IMR-90 (cell line): ENCODE measurements around the gene AGBL2. TPM values are rescaled to one million over a fixed set of nuclear protein-coding genes. Genes with fewer than 3 reads are reported as not detected.

Experiments used
- ATAC-seq: fragments of 200-7000 bp; cut with Tn5 transposase; 2 replicates; pipeline ENCODE4 v1.9.1; 2020; ENCODE audit warnings: low read depth, mild to moderate bottlenecking, moderate library complexity
- BruUV-seq: library from RNA; stranded (reverse); fragments of 400-500 nt; replicated peaks from 2 replicates; lab custom pipeline; 2021; lab: Mats Ljungman, UMichigan
- CTCF ChIA-PET: fragments of 300-600 bp; formaldehyde crosslinking; extraction: SDS; loops from one replicate; lab custom pipeline; 2021; ENCODE audit warnings: antibody characterized with exemption; lab: Yijun Ruan, JAX
- POLR2A ChIA-PET: fragments of 300-600 bp; sonication (Branson Sonifier 250); formaldehyde crosslinking; loops from one replicate; lab custom pipeline; 2022; ENCODE audit warnings: antibody characterized with exemption; ENCODE audit not compliant: unreplicated experiment; lab: Charles Lee
- DNase-seq: peaks from one replicate; pipeline ENCODE4 v3.0.0; 2013
- H2AFZ ChIP-seq: replicated peaks from 2 replicates; pipeline ENCODE3; 2013; ENCODE audit warnings: low read length, mild to moderate bottlenecking; ENCODE audit not compliant: poor library complexity
- H2AK5ac ChIP-seq: 2 replicates; pipeline ENCODE4 v1.6.1; 2013; ENCODE audit warnings: low read depth, low read length, inconsistent platforms
- H2AK9ac ChIP-seq: replicated peaks from 2 replicates; pipeline ENCODE3; 2013; ENCODE audit warnings: mild to moderate bottlenecking, low read depth, low read length, moderate library complexity; ENCODE audit not compliant: poor library complexity
- H2BK120ac ChIP-seq: 2 replicates; pipeline ENCODE4 v1.6.1; 2013; ENCODE audit warnings: low read depth, low read length, inconsistent platforms
- H2BK15ac ChIP-seq: 3 replicates; pipeline ENCODE4 v1.6.1; 2013; ENCODE audit warnings: low read depth, low read length, inconsistent platforms
- H2BK20ac ChIP-seq: 2 replicates; pipeline ENCODE4 v1.6.1; 2013; ENCODE audit warnings: low read depth, mild to moderate bottlenecking, inconsistent platforms, low read length, moderate library complexity
- H2BK5ac ChIP-seq: 2 replicates; pipeline ENCODE4 v1.6.1; 2013; ENCODE audit warnings: mild to moderate bottlenecking, low read depth, low read length, inconsistent platforms; ENCODE audit not compliant: poor library complexity, severe bottlenecking
- H3K14ac ChIP-seq: replicated peaks from 2 replicates; pipeline ENCODE4 v1.6.1; 2013; ENCODE audit warnings: low read depth, low read length, inconsistent platforms
- H3K18ac ChIP-seq: 2 replicates; pipeline ENCODE4 v1.6.1; 2013; ENCODE audit warnings: low read depth, low read length, control low read depth
- H3K23ac ChIP-seq: 2 replicates; pipeline ENCODE4 v1.6.1; 2013; ENCODE audit warnings: low read depth, low read length, inconsistent platforms
- H3K27ac ChIP-seq: 2 replicates; pipeline ENCODE4 v1.5.1; 2013; ENCODE audit warnings: mild to moderate bottlenecking, control low read depth, low read length; ENCODE audit not compliant: insufficient read depth
- H3K27me3 ChIP-seq: 2 replicates; pipeline ENCODE4 v1.6.1; 2013; ENCODE audit warnings: low read length; ENCODE audit not compliant: control insufficient read depth, insufficient read depth
- H3K36me3 ChIP-seq: 2 replicates; pipeline ENCODE4 v1.6.1; 2013; ENCODE audit warnings: low read length, mixed read lengths; ENCODE audit not compliant: control insufficient read depth, insufficient read depth
- H3K4ac ChIP-seq: 2 replicates; pipeline ENCODE4 v1.6.1; 2013; ENCODE audit warnings: low read depth, low read length, inconsistent platforms
- H3K4me1 ChIP-seq: 2 replicates; pipeline ENCODE4 v1.6.1; 2013; ENCODE audit warnings: low read length, mixed read lengths; ENCODE audit not compliant: control insufficient read depth, insufficient read depth
- H3K4me2 ChIP-seq: 2 replicates; pipeline ENCODE4 v1.6.1; 2013; ENCODE audit warnings: low read depth, mild to moderate bottlenecking, control low read depth, low read length, moderate library complexity
- H3K4me3 ChIP-seq: 2 replicates; pipeline ENCODE4 v1.5.1; 2013; ENCODE audit warnings: low read depth, mild to moderate bottlenecking, control low read depth, low read length, moderate library complexity; ENCODE audit not compliant: insufficient read depth
- H3K56ac ChIP-seq: 2 replicates; pipeline ENCODE4 v1.6.1; 2013; ENCODE audit warnings: low read length, inconsistent platforms; ENCODE audit not compliant: insufficient read depth; ENCODE audit errors: extremely low read depth
- H3K79me1 ChIP-seq, 2 experiments: 2 replicates each; pipeline ENCODE4 v1.6.1; 2013; ENCODE audit warnings: low read length in 2 of 2, inconsistent platforms in 1 of 2, low read depth in 1 of 2
- H3K9ac ChIP-seq: 2 replicates; pipeline ENCODE4 v1.6.1; 2013; ENCODE audit warnings: low read depth, low read length, control low read depth
- H3K9me1 ChIP-seq: 2 replicates; pipeline ENCODE4 v1.6.1; 2013; ENCODE audit warnings: low read length, inconsistent platforms; ENCODE audit not compliant: insufficient read depth
- H3K9me3 ChIP-seq: 2 replicates; pipeline ENCODE4 v1.6.1; 2013; ENCODE audit warnings: low read length; ENCODE audit not compliant: control insufficient read depth, insufficient read depth
- H4K20me1 ChIP-seq: 2 replicates; pipeline ENCODE4 v1.6.1; 2013; ENCODE audit warnings: low read length, inconsistent platforms; ENCODE audit not compliant: insufficient read depth
- H4K5ac ChIP-seq: 2 replicates; pipeline ENCODE4 v1.6.1; 2013; ENCODE audit warnings: mild to moderate bottlenecking, low read depth, low read length, control low read depth
- H4K8ac ChIP-seq, 2 experiments: 2 replicates each; pipeline ENCODE4 v1.6.1; 2013; ENCODE audit warnings: low read depth in 2 of 2, low read length in 2 of 2, control low read depth in 1 of 2, inconsistent platforms in 1 of 2
- H4K91ac ChIP-seq: 2 replicates; pipeline ENCODE4 v1.6.1; 2013; ENCODE audit warnings: low read depth, low read length, inconsistent platforms; ENCODE audit not compliant: insufficient read depth
- BHLHE40 ChIP-seq: fragments of 150-350 bp; IDR thresholded peaks from 2 replicates; pipeline ENCODE4 v1.6.1; 2016; ENCODE audit warnings: mild to moderate bottlenecking, low read depth, low read length
- CEBPB ChIP-seq: IDR thresholded peaks from 2 replicates; pipeline ENCODE4 v1.6.1; 2012; ENCODE audit warnings: low read depth, low read length, improper control_type of control experiment
- CHD1 ChIP-seq: IDR thresholded peaks from 2 replicates; pipeline ENCODE4 v1.6.1; 2012; ENCODE audit warnings: low read depth, low read length, improper control_type of control experiment
- FOS ChIP-seq: fragments of 150-350 bp; IDR thresholded peaks from 2 replicates; pipeline ENCODE4 v1.6.1; 2016; ENCODE audit warnings: low read depth, low read length
- MAFK ChIP-seq: IDR thresholded peaks from 2 replicates; pipeline ENCODE4 v1.6.1; 2012; ENCODE audit warnings: low read depth, low read length, improper control_type of control experiment
- MAZ ChIP-seq: IDR thresholded peaks from 2 replicates; pipeline ENCODE4 v1.6.1; 2012; ENCODE audit warnings: low read depth, mild to moderate bottlenecking, low read length, improper control_type of control experiment, moderate library complexity, borderline replicate concordance
- MXI1 ChIP-seq: IDR thresholded peaks from 2 replicates; pipeline ENCODE4 v1.6.1; 2012; ENCODE audit warnings: low read depth, mild to moderate bottlenecking, low read length, moderate library complexity, borderline replicate concordance
- NFE2L2 ChIP-seq: fragments of 150-350 bp; IDR thresholded peaks from 2 replicates; pipeline ENCODE4 v1.6.1; 2016; ENCODE audit warnings: low read depth, mild to moderate bottlenecking, low read length
- POLR2A ChIP-seq: IDR thresholded peaks from 2 replicates; pipeline ENCODE4 v1.6.1; 2012; ENCODE audit warnings: mild to moderate bottlenecking, low read depth, low read length
- RAD21 ChIP-seq: IDR thresholded peaks from 2 replicates; pipeline ENCODE4 v1.6.1; 2012; ENCODE audit warnings: low read length, improper control_type of control experiment
- RCOR1 ChIP-seq: IDR thresholded peaks from 2 replicates; pipeline ENCODE4 v1.6.1; 2012; ENCODE audit warnings: mild to moderate bottlenecking, low read length, improper control_type of control experiment; ENCODE audit not compliant: insufficient replicate concordance
- SMC3 ChIP-seq: fragments of 150-350 bp; IDR thresholded peaks from 2 replicates; pipeline ENCODE4 v1.6.1; 2016; ENCODE audit warnings: low read depth, mild to moderate bottlenecking, antibody characterized with exemption, low read length, moderate library complexity
- WGBS, 2 experiments: methylation state at CpG; one replicate each; pipeline versions ENCODE4 v1.1.5 to v1.1.7; 2013; ENCODE audit warnings: missing lambda C conversion rate in 2 of 2; ENCODE audit not compliant: insufficient read length in 1 of 2; ENCODE audit errors: extremely low coverage in 2 of 2; 5-methylcytosine and 5-hydroxymethylcytosine counted together
- dilution Hi-C: fragments of 300-500 bp; cut with HindIII; formaldehyde crosslinking; loops from one replicate; pipeline ENCODE4 v1.14.3; 2018; ENCODE audit warnings: low sequenced_read_pairs; ENCODE audit not compliant: unreplicated experiment
- in situ Hi-C: fragments of 300-500 bp; cut with MboI; formaldehyde crosslinking; loops from 3 replicates; pipeline ENCODE4 v1.14.3; 2019; ENCODE audit warnings: low sequenced_read_pairs, inconsistent platforms, mixed read lengths
- intact Hi-C: fragments of 100-400 bp; cut with micrococcal nuclease; formaldehyde crosslinking; loops from 2 replicates; pipeline ENCODE4 v1.10.0; 2022
- polyA plus RNA-seq, 3 experiments: library from polyadenylated mRNA; depleted of rRNA; stranded (reverse); fragments of >200 nt; gene quantifications; 2 replicates each; pipeline ENCODE4 v1.2.3, GENCODE V29; 2012; ENCODE audit warnings: low replicate concordance in 1 of 3
- total RNA-seq: library from RNA; depleted of rRNA; stranded (reverse); fragments of >200 nt; gene quantifications from 2 replicates; pipeline ENCODE4 v1.2.3, GENCODE V29; 2012
- TF ChIP-seq, protein P1 (sequence below): fragments of 150-350 bp; IDR thresholded peaks from 2 replicates; pipeline ENCODE4 v1.6.1; 2017; ENCODE audit warnings: mild to moderate bottlenecking, antibody characterized with exemption, low read length, low read depth
- TF ChIP-seq, protein P2 (sequence below): fragments of 150-350 bp; IDR thresholded peaks from 2 replicates; pipeline ENCODE4 v1.6.1; 2016; ENCODE audit warnings: low read depth, mild to moderate bottlenecking, low read length, moderate library complexity, borderline replicate concordance
- TF ChIP-seq, protein P3 (sequence below): conservative IDR thresholded peaks from 2 replicates; pipeline ENCODE4 v1.5.1; 2012; ENCODE audit warnings: mild to moderate bottlenecking, low read depth, low read length, improper control_type of control experiment

AGBL2 gene
- total and polyA plus RNA-seq, 2 of the 4 experiments (the other 2 are of a cell fraction) = 0.36 to 1.2 TPM

DNA sequence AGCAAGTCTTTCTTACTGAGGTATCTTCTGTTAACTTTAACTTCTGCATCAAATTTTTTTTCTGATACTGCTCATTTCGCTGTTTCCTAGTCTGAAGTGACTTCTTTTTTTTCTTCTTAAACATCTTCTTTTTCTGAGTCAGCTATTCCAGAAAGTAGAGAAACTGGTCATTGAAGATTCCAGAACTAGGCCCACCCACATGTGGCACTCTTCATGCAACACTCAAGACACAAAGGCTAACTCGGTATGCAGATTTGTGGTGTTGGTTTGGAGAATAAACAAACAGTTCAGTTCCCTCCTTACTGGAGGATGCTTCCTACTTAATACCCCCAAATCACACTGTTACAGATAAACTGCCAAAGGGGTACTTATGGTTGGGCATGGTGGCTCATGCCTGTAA lies 47.6 kb downstream of the AGBL2 start:
- no peak overlapping the region for H3K18ac ChIP-seq
- H3K4ac ChIP-seq = no peak overlapping the region
- no peaks in the 10 kb centered on the region for H3K9me3 ChIP-seq
- no peaks in the 10 kb centered on the region for H3K36me3 ChIP-seq
- dilution Hi-C loops = no loop called here
- no peak overlapping the region for H3K56ac ChIP-seq
- H2AFZ ChIP-seq = no peak overlapping the region
- H2AK9ac ChIP-seq = no peak overlapping the region
- no peaks in the 10 kb centered on the region for H3K27me3 ChIP-seq
- H3K27ac ChIP-seq = no peak overlapping the region
- no peak overlapping the region for H4K5ac ChIP-seq
- no peak overlapping the region for H3K23ac ChIP-seq
- WGBS, 2 experiments = no CpG with 5 or more reads among the region's 2 CpGs
- in situ Hi-C loops = no loop called here
- H2BK20ac ChIP-seq = no peak overlapping the region
- H2BK15ac ChIP-seq = no peak overlapping the region
- no peak overlapping the region for H2AK5ac ChIP-seq
- no peak overlapping the region for H4K8ac ChIP-seq
- no peak for TF ChIP-seq MXI1
- no peak for TF ChIP-seq POLR2A
- no peak for TF ChIP-seq RCOR1
- TF ChIP-seq FOS = no peak
- TF ChIP-seq, protein P1, sequence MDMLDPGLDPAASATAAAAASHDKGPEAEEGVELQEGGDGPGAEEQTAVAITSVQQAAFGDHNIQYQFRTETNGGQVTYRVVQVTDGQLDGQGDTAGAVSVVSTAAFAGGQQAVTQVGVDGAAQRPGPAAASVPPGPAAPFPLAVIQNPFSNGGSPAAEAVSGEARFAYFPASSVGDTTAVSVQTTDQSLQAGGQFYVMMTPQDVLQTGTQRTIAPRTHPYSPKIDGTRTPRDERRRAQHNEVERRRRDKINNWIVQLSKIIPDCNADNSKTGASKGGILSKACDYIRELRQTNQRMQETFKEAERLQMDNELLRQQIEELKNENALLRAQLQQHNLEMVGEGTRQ = no peak
- no peak for TF ChIP-seq RAD21
- no peak for TF ChIP-seq MAFK
- TF ChIP-seq, protein P2, sequence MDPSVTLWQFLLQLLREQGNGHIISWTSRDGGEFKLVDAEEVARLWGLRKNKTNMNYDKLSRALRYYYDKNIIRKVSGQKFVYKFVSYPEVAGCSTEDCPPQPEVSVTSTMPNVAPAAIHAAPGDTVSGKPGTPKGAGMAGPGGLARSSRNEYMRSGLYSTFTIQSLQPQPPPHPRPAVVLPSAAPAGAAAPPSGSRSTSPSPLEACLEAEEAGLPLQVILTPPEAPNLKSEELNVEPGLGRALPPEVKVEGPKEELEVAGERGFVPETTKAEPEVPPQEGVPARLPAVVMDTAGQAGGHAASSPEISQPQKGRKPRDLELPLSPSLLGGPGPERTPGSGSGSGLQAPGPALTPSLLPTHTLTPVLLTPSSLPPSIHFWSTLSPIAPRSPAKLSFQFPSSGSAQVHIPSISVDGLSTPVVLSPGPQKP = no peak
- no peak for TF ChIP-seq SMC3
- TF ChIP-seq CEBPB = no peak
- TF ChIP-seq MAZ = no peak
- TF ChIP-seq BHLHE40 = no peak
- TF ChIP-seq, protein P3, sequence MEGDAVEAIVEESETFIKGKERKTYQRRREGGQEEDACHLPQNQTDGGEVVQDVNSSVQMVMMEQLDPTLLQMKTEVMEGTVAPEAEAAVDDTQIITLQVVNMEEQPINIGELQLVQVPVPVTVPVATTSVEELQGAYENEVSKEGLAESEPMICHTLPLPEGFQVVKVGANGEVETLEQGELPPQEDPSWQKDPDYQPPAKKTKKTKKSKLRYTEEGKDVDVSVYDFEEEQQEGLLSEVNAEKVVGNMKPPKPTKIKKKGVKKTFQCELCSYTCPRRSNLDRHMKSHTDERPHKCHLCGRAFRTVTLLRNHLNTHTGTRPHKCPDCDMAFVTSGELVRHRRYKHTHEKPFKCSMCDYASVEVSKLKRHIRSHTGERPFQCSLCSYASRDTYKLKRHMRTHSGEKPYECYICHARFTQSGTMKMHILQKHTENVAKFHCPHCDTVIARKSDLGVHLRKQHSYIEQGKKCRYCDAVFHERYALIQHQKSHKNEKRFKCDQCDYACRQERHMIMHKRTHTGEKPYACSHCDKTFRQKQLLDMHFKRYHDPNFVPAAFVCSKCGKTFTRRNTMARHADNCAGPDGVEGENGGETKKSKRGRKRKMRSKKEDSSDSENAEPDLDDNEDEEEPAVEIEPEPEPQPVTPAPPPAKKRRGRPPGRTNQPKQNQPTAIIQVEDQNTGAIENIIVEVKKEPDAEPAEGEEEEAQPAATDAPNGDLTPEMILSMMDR = no peak
- TF ChIP-seq NFE2L2 = no peak
- no peak for TF ChIP-seq CHD1
- H2BK5ac ChIP-seq = no peak overlapping the region
- H4K20me1 ChIP-seq = no peaks in the 10 kb centered on the region
- no peaks in the 10 kb centered on the region for H3K9me1 ChIP-seq
- H3K79me1 ChIP-seq = no peaks in the 10 kb centered on the region
- no peak overlapping the region for H2BK120ac ChIP-seq
- H4K91ac ChIP-seq = no peak overlapping the region
- no peak overlapping the region for H3K14ac ChIP-seq
- ChIA-PET POLR2A (no interaction called here), CTCF (no interaction called here)
- H3K9ac ChIP-seq = no peak overlapping the region
- BruUV-seq = no TSS peak
- DNase-seq = peak; percentile 13
- peak; percentile 50 for ATAC-seq
- H3K4me1 ChIP-seq = peaks cover 3% of the 10 kb centered on the region; the same call in 1 of the 2 replicates
- H3K4me3 ChIP-seq = no peak overlapping the region
- intact Hi-C loops = no loop called here
- H3K4me2 ChIP-seq = no peak overlapping the region
